Stimulated activated CD8-positive, alpha-beta memory T cell treated with anti-CD3 and anti-CD28 coated beads, Interleukin-12 subunit alpha, Interleukin-12 subunit beta, amount 100 ng/mL, for 1 hour (primary cell): ENCODE data around the gene SFN.

ENCODE experiments used
- DNase-seq: peaks from one replicate; pipeline ENCODE4 v3.0.0-alpha.2; 2020; ENCODE audit warnings: low read depth

Gene SFN

GRCh38 chr1:26913389-26913753 is 50.4 kb downstream of the SFN start:
- DNase-seq: no peak
